Measurements from ENCODE around the gene ENOX2. TPM values are rescaled to one million over a fixed set of nuclear protein-coding genes. Genes with fewer than 3 reads are reported as not detected.

ENOX2 gene
- total and polyA plus RNA-seq, 2 of the 13 experiments (the other 11 are each of a cell fraction or from before 2014, with no cell fraction given): 5.9 to 8.5 TPM

DNA sequence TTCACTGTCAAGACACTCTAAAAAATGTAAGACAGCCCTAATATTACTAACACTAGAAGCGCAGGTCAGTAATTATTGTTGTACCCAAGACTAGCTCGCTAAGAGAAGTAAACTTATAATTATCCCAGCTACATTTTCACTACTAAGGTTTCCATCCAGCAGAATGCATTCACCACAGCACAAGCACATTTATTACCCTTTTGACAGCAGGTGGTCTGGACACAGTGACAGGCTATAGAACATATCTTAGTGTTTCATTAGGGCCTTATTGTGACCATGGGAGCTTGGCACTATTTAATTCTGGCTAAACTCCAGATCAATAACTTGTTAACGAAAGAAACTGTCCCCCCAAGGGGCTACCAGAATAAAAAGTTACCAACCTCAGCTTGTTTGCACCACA, 237.7 kb downstream of the ENOX2 start:
- DNase-seq (ENCODE audit: low spot score) (no peak), ATAC-seq (no peak), FAIRE-seq (no peak)
- WGBS (ENCODE audit: low lambda C conversion rate): 100% methylated on average over 3 of the region's 3 CpGs
- no peak overlapping the region for H3K4me3 ChIP-seq (replicated peaks in 1 of 3; ENCODE audit: insufficient read depth in 1 of 3, low read depth in 2 of 3, low read length in 3 of 3)
- no peaks in the 10 kb centered on the region for H3K9me3 ChIP-seq (ENCODE audit: low read length)
- no peaks in the 10 kb centered on the region for H3K4me1 ChIP-seq (ENCODE audit: insufficient read depth, low read length)
- no peak overlapping the region for H2AFZ ChIP-seq (ENCODE audit: low read length)
- CTCF ChIA-PET (ENCODE audit: low intra/inter-chr PET ratio, low total read pairs): no interaction called here
- H3K36me3 ChIP-seq (replicated peaks in 1 of 2; ENCODE audit: control insufficient read depth in 1 of 2, insufficient read depth in 2 of 2, low read length in 2 of 2): no peaks in the 10 kb centered on the region; a peak in 1 of 5 replicates
- no TSS peak for BruUV-seq (replicated peaks)
- no peaks in the 10 kb centered on the region for H4K20me1 ChIP-seq (ENCODE audit: insufficient read depth, low read length)
- no peak overlapping the region for H3K9ac ChIP-seq (ENCODE audit: insufficient read depth, low read depth, low read length)
- in situ Hi-C loops (cut with HindIII; ENCODE audit: extremely low pct_ligation_motif_present, low pct_unique_long_range_greater_than_20kb): no loop called here
- intact Hi-C loops (cut with micrococcal nuclease; ENCODE audit: unreplicated experiment): no loop called here
- H3K79me2 ChIP-seq (ENCODE audit: insufficient read depth, low read length): no peaks in the 10 kb centered on the region
- no peak overlapping the region for H3K27ac ChIP-seq (ENCODE audit: extremely low read length, insufficient read depth, low read length)
- no peaks in the 10 kb centered on the region for H3K27me3 ChIP-seq (ENCODE audit: control insufficient read depth in 1 of 2, insufficient read depth in 2 of 2, low read length in 2 of 2)
- TF ChIP-seq, protein P1, sequence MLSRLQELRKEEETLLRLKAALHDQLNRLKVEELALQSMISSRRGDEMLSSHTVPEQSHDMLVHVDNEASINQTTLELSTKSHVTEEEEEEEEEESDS (CRISPR knock-in tag; IDR thresholded peaks at IDR 0.05; ENCODE audit: borderline replicate concordance): no peak
- no peak for TF ChIP-seq ZFYVE20 (CRISPR knock-in tag; IDR thresholded peaks at IDR 0.05; ENCODE audit: borderline replicate concordance, low read depth)
- no peak for TF ChIP-seq XRCC5 (optimal IDR thresholded peaks at IDR 0.05; ENCODE audit: low read length)
- TF ChIP-seq MEF2D (CRISPR knock-in tag; IDR thresholded peaks at IDR 0.05): no peak
- TF ChIP-seq REL (CRISPR knock-in tag; conservative IDR thresholded peaks at IDR 0.05): no peak
- no peak for TF ChIP-seq FOXK1 (CRISPR knock-in tag; IDR thresholded peaks at IDR 0.05; ENCODE audit: borderline replicate concordance, low read depth)
- TF ChIP-seq ZNF350 (CRISPR knock-in tag; IDR thresholded peaks at IDR 0.05; ENCODE audit: borderline replicate concordance, low read depth): no peak
- TF ChIP-seq, protein P2, sequence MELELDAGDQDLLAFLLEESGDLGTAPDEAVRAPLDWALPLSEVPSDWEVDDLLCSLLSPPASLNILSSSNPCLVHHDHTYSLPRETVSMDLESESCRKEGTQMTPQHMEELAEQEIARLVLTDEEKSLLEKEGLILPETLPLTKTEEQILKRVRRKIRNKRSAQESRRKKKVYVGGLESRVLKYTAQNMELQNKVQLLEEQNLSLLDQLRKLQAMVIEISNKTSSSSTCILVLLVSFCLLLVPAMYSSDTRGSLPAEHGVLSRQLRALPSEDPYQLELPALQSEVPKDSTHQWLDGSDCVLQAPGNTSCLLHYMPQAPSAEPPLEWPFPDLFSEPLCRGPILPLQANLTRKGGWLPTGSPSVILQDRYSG (CRISPR knock-in tag; IDR thresholded peaks at IDR 0.05): no peak
- TF ChIP-seq ZNF737 (CRISPR knock-in tag; IDR thresholded peaks at IDR 0.05; ENCODE audit: borderline replicate concordance): no peak
- TF ChIP-seq ZNF713 (CRISPR knock-in tag; IDR thresholded peaks at IDR 0.05): no peak
- no peak for TF ChIP-seq ZNF672 (CRISPR knock-in tag; IDR thresholded peaks at IDR 0.05)
- TF ChIP-seq, protein P3, sequence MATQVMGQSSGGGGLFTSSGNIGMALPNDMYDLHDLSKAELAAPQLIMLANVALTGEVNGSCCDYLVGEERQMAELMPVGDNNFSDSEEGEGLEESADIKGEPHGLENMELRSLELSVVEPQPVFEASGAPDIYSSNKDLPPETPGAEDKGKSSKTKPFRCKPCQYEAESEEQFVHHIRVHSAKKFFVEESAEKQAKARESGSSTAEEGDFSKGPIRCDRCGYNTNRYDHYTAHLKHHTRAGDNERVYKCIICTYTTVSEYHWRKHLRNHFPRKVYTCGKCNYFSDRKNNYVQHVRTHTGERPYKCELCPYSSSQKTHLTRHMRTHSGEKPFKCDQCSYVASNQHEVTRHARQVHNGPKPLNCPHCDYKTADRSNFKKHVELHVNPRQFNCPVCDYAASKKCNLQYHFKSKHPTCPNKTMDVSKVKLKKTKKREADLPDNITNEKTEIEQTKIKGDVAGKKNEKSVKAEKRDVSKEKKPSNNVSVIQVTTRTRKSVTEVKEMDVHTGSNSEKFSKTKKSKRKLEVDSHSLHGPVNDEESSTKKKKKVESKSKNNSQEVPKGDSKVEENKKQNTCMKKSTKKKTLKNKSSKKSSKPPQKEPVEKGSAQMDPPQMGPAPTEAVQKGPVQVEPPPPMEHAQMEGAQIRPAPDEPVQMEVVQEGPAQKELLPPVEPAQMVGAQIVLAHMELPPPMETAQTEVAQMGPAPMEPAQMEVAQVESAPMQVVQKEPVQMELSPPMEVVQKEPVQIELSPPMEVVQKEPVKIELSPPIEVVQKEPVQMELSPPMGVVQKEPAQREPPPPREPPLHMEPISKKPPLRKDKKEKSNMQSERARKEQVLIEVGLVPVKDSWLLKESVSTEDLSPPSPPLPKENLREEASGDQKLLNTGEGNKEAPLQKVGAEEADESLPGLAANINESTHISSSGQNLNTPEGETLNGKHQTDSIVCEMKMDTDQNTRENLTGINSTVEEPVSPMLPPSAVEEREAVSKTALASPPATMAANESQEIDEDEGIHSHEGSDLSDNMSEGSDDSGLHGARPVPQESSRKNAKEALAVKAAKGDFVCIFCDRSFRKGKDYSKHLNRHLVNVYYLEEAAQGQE (IDR thresholded peaks at IDR 0.05; ENCODE audit: borderline replicate concordance in 1 of 2, low read depth in 1 of 2, low read length in 2 of 2): no peak
- no peak for TF ChIP-seq ZNF468 (CRISPR knock-in tag; IDR thresholded peaks at IDR 0.05)
- H3K4me2 ChIP-seq (ENCODE audit: low read depth, low read length): no peak overlapping the region
- POLR2A ChIA-PET: no interaction called here

All from HepG2 (cell line).